Measurements from ENCODE around the gene MLXIP. TPM values are rescaled to one million over a fixed set of nuclear protein-coding genes. Genes with fewer than 3 reads are reported as not detected.

Gene MLXIP
- total and polyA plus RNA-seq, 7 donors = 50.9 to 184 (median 114) TPM

DNA sequence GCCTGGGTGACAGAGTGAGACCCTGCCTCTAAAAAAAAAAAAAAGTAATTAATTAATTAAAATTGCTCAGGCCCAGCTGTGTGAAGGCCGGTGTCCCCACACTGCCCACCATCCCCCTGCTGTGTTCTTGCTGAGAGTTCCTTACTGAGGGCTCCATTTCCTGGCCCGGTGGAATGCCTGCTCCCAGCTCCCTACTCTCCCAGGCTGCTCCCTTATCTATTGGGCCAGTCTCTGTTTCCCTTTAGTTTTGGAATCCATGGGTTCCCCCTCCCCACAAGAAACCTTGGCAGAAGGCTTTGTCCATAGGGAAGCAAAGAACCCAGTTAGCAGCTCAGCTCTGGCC lies 19.0 kb downstream of the MLXIP start:
- intact Hi-C loops (cut with DNase I) = no loop called here
- ATAC-seq = no peak
- Histone ChIP-seq H3K9me3 (no peaks in the 10 kb centered on the region), H3K4me3 (peak overlapping the region; percentile 44), H3K4me1 (peaks cover 71% of the 10 kb centered on the region), H3K27me3 (ENCODE audit: insufficient read depth in 3 of 3, low read length in 2 of 3) (no peaks in the 10 kb centered on the region), H3K36me3 (ENCODE audit: insufficient read depth in 1 of 2, low read depth in 1 of 2) (no peaks in the 10 kb centered on the region), H3K27ac (peak overlapping the region; percentile 97)
- DNase-seq = no peak
- TF ChIP-seq, protein P1, sequence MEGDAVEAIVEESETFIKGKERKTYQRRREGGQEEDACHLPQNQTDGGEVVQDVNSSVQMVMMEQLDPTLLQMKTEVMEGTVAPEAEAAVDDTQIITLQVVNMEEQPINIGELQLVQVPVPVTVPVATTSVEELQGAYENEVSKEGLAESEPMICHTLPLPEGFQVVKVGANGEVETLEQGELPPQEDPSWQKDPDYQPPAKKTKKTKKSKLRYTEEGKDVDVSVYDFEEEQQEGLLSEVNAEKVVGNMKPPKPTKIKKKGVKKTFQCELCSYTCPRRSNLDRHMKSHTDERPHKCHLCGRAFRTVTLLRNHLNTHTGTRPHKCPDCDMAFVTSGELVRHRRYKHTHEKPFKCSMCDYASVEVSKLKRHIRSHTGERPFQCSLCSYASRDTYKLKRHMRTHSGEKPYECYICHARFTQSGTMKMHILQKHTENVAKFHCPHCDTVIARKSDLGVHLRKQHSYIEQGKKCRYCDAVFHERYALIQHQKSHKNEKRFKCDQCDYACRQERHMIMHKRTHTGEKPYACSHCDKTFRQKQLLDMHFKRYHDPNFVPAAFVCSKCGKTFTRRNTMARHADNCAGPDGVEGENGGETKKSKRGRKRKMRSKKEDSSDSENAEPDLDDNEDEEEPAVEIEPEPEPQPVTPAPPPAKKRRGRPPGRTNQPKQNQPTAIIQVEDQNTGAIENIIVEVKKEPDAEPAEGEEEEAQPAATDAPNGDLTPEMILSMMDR (IDR thresholded peaks at IDR 0.05) = no peak
- WGBS, 3 donors = 21 to 33% (median 23%) methylated on average over 2 of the region's 2 CpGs

DNA sequence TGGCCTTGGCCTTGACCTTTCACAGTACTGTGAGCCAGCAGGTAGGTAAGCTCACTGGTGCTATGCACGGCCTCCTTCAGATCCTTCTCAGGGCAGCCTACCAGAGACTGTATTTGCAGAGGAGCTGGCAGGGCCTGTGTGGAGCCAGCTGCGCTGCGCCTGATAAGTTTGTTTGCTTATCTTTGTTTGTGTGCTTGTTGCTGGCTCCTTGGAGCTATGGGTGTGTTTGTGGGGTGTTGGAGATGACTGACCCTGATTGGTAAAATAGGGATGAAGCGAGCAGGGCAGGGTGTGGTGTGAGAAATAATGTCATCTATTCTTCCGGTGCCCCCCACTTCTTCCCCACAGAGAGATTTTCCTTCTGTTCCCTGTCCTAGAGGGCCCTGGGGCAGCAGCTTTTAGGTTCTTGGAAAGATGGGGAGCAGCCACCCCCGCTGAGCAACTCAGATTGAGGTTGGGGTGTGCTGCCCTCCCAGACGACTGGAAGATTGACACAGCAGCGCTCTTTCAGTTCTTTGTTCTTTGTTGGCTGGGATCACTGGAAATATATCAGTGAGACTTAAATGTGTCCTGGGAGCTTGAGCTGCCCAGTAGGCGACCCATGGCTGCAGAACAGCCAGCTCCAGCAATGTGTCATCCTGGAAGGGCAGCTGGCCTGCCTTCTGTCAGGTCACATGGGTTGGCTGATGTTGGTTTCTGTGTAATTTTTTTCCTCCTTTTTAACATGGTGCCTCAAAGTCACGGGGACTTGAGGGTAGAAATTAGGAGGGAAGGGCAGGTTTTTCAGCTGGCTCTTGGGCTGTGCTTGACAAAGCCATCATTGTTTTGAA lies 19.6 kb downstream of the MLXIP start:
- peaks cover 71% of the 10 kb centered on the region for H3K4me1 ChIP-seq
- H3K27me3 ChIP-seq (ENCODE audit: insufficient read depth in 3 of 3, low read length in 2 of 3) = no peaks in the 10 kb centered on the region
- peak overlapping the region; percentile 44 for H3K4me3 ChIP-seq
- TF ChIP-seq, protein P1 (IDR thresholded peaks at IDR 0.05) = no peak
- DNase-seq (peak; percentile 78 to 89), ATAC-seq (peak; percentile 76 to 84 (median 80))
- intact Hi-C loops (cut with DNase I) = no loop called here
- H3K9me3 ChIP-seq = no peaks in the 10 kb centered on the region
- 17 to 21% (median 18%) methylated on average over 10 of the region's 10 CpGs for WGBS, 3 donors
- no peaks in the 10 kb centered on the region for H3K36me3 ChIP-seq (ENCODE audit: insufficient read depth in 1 of 2, low read depth in 1 of 2)
- H3K27ac ChIP-seq = peak overlapping the region; percentile 97

DNA sequence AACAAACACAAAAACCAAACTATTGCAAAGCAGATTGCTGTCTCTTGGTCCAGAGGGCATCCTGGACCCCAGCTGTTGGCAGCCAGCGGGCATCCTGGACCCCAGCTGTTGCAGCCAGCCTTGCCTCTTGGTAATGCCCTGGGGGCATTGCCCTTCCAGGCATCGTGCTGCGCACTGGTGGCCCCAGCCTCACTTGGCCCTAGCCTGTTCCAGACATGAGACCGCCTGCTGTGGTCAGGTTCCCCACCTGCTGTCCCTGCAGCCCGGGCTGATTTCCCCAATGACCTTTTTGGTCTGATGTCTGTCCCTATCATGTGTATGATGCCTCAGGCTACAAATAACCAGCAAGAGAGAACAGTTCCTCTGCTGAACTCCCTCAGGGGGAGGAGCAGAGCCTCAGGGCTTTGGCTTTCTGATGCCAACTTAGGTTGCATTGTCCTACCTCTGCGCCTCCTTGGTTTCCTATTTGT lies 20.8 kb downstream of the MLXIP start:
- DNase-seq (peak; percentile 40 to 73), ATAC-seq (peak; percentile 56 to 73 (median 64))
- Histone ChIP-seq H3K4me1 (peaks cover 77% of the 10 kb centered on the region), H3K27me3 (ENCODE audit: insufficient read depth in 3 of 3, low read length in 2 of 3) (no peaks in the 10 kb centered on the region), H3K4me3 (no peak overlapping the region), H3K36me3 (ENCODE audit: insufficient read depth in 1 of 2, low read depth in 1 of 2) (no peaks in the 10 kb centered on the region), H3K27ac (peak overlapping the region; percentile 97), H3K9me3 (no peaks in the 10 kb centered on the region)
- 19 to 41% (median 31%) methylated on average over 6 of the region's 6 CpGs for WGBS, 3 donors
- TF ChIP-seq, protein P1 (IDR thresholded peaks at IDR 0.05) = no peak
- intact Hi-C loops (cut with DNase I) = no loop called here

DNA sequence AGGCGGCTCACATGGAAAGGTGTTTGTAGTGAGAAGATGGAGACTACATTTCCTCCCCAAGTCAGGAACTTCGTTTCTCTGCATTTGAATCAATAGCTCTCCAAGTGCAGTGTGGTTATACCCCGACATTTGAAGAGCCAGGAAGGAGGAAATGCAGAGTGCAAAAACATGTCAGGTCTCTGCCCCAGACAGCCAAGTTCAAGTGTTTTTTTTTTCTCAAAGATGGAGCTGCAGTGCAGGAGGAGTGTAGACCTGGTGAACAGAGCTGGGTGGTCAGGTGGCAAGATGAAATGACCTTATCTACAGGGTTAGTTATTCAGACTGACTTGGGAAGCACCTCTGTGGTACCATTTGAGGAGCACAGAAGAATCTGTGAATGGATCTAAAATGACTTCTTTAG lies 21.3 kb downstream of the MLXIP start:
- TF ChIP-seq, protein P1 (IDR thresholded peaks at IDR 0.05) = no peak
- Histone ChIP-seq H3K9me3 (no peaks in the 10 kb centered on the region), H3K27ac (peak overlapping the region; percentile 97), H3K27me3 (ENCODE audit: insufficient read depth in 3 of 3, low read length in 2 of 3) (no peaks in the 10 kb centered on the region), H3K4me3 (peak overlapping the region; percentile 4), H3K4me1 (peaks cover 83% of the 10 kb centered on the region), H3K36me3 (ENCODE audit: insufficient read depth in 1 of 2, low read depth in 1 of 2) (no peaks in the 10 kb centered on the region)
- intact Hi-C loops (cut with DNase I) = no loop called here
- DNase-seq (no peak), ATAC-seq (no peak)
- WGBS, 3 donors = 41 to 60% (median 44%) methylated on average over 3 of the region's 3 CpGs

Data from psoas muscle (tissue), 8 donors.